NB4 (cell line): Measurements from ENCODE around the gene CELF6.

Experiments used
- DNase-seq: peaks from one replicate; pipeline ENCODE4 v3.0.0; 2010; ENCODE audit warnings: low read depth
- H3K4me3 ChIP-seq: one replicate; pipeline ENCODE4 v1.5.1; 2011; ENCODE audit warnings: mild to moderate bottlenecking, low read depth, low read length, moderate library complexity
- MYC ChIP-seq: IDR thresholded peaks from 2 replicates; pipeline ENCODE4 v1.6.1; 2011; ENCODE audit warnings: low read depth, low read length
- POLR2A ChIP-seq: IDR thresholded peaks from 2 replicates; pipeline ENCODE4 v1.6.1; 2011; ENCODE audit warnings: mild to moderate bottlenecking; ENCODE audit not compliant: insufficient read length; ENCODE audit errors: extremely low read depth
- TF ChIP-seq, protein P1 (sequence below): IDR thresholded peaks from one replicate; pipeline ENCODE4 v1.5.1; 2012; ENCODE audit warnings: low read depth, low read length
- TF ChIP-seq, protein P2 (sequence below): IDR thresholded peaks from 2 replicates; pipeline ENCODE4 v1.6.1; 2011; ENCODE audit warnings: low read depth, low read length

The CELF6 gene

DNA sequence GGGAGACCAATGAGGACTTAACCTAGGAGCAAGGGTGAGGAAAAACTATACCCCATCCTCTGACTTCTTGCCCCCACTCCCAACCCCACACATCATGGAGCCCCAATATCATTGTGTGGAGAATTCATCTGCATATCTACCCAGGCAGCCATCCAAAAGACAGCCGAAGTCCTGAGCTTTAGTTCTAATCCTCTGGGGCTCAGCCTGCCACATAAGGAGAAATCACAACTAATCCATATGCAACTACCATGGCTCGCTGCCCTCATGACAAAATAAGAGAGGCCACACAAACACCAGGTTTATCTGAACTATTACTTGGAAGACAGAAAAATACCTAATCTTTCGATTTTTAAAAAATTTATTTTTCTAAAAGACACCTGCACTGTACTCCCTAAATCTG, 38.2 kb upstream of the CELF6 start:
- H3K4me3 ChIP-seq = no peak overlapping the region
- no peak for DNase-seq
- TF ChIP-seq, protein P1, sequence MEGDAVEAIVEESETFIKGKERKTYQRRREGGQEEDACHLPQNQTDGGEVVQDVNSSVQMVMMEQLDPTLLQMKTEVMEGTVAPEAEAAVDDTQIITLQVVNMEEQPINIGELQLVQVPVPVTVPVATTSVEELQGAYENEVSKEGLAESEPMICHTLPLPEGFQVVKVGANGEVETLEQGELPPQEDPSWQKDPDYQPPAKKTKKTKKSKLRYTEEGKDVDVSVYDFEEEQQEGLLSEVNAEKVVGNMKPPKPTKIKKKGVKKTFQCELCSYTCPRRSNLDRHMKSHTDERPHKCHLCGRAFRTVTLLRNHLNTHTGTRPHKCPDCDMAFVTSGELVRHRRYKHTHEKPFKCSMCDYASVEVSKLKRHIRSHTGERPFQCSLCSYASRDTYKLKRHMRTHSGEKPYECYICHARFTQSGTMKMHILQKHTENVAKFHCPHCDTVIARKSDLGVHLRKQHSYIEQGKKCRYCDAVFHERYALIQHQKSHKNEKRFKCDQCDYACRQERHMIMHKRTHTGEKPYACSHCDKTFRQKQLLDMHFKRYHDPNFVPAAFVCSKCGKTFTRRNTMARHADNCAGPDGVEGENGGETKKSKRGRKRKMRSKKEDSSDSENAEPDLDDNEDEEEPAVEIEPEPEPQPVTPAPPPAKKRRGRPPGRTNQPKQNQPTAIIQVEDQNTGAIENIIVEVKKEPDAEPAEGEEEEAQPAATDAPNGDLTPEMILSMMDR = no peak

DNA sequence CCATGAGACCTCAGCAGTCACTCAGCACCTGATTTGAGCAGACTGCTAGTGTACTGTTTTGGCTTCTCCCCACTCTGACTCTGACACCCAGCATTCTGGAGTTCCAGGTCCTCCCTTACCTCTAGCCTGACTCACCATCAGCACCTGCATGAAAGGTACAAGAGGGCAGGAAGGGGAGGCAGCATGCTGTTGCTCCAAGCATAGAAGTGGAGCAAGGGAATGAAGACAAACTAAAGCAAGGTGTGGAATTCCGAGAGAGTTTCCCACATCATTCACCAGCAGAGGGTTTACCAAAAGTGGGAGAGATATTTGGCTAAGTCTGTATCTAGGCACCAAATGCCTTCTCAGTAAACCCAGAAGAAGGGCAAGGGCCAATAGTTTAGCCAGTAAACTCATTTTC, 34.5 kb upstream of the CELF6 start:
- TF ChIP-seq, protein P2, sequence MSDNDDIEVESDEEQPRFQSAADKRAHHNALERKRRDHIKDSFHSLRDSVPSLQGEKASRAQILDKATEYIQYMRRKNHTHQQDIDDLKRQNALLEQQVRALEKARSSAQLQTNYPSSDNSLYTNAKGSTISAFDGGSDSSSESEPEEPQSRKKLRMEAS = no peak
- TF ChIP-seq POLR2A (no peak), MYC (no peak)
- TF ChIP-seq, protein P1 = no peak
- no peak for DNase-seq
- no peak overlapping the region for H3K4me3 ChIP-seq

DNA sequence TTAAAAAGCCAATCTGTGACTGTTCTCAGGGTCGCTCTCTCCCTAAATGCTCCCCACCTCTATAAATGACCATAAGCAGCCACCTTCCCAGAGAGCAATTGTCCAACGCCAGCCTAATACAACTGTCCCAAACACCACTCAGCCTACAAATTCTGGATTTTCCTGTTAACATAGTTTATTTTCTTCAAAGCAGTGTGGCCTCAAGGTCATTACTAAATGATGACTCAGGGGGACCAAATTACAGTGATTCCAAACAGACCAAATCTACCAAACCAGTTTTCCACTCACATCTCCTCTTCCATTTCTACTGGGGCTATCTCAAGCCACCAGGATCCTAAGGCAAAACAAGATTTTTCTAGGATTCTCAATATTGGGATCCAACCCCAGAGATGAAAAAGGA, 33.3 kb upstream of the CELF6 start:
- no peak for DNase-seq
- TF ChIP-seq POLR2A (no peak), MYC (no peak)
- TF ChIP-seq, protein P2 = no peak
- TF ChIP-seq, protein P1 = no peak
- no peak overlapping the region for H3K4me3 ChIP-seq

DNA sequence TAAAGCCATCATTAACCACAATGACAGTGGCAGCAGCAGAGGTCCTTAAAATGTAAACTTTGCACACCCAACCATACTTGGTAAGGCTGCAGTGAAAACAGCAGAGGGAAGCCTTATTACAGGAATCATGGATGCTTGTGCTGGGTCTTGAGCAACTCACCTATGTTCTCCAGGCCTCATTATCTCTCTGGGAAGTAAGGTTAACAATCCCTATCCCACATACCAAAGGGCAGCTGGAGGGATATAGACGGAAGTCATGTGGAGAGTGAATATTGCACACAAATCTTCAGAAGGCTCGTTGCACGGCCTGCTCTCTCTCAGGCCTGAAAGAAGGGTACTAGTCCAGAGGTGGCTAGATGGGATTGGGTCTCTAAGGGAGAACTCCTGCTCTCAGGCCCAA, 25.8 kb upstream of the CELF6 start:
- no peak for TF ChIP-seq MYC
- TF ChIP-seq, protein P1 = no peak
- TF ChIP-seq, protein P2 = no peak
- no peak for TF ChIP-seq POLR2A
- no peak overlapping the region for H3K4me3 ChIP-seq
- DNase-seq = no peak

DNA sequence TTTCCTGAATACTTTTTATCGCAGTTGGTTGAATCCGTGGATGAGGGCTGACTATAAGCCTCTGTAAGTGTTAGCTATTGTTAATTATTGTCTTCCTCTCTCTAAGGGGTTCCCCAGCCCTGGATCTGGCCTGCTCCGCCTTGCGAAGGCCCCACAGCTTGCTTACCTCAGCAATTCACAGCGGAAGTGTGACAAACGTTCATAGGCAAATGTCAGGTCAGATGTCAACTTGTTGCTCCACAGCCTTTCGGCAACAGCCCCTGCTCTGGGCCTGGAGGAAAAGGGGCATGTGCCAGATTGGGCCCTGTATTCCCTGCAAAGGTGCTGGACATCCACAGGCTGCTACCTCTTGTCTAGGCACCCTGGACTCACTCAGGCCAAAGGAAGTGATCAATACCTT, 25.3 kb upstream of the CELF6 start:
- TF ChIP-seq, protein P2 = no peak
- TF ChIP-seq MYC (no peak), POLR2A (no peak)
- TF ChIP-seq, protein P1 = no peak
- no peak for DNase-seq
- H3K4me3 ChIP-seq = no peak overlapping the region

DNA sequence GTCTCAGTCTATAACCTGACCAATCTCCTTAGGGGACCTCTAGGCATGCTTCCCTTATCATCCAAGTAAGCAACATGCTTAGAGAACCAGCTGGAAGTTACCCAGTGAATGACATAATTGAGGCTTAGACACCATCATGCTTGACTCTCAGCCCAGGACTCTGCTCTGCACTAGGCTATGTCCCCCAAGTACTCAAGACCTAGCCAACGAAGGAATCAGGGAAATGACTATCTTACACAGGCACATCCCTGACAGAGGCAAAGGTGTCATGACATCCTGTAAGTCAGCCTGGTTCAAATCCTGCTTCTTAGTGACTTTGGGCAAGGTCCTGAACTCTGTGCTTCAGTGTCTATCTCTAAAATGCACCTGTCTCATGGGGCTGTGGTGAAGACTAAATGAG, 24.6 kb upstream of the CELF6 start:
- no peak for DNase-seq
- TF ChIP-seq MYC = no peak
- no peak for TF ChIP-seq POLR2A
- TF ChIP-seq, protein P2 = no peak
- TF ChIP-seq, protein P1 = no peak
- H3K4me3 ChIP-seq = no peak overlapping the region
